Ovary (tissue), 9 donors: Measurements from ENCODE around the gene EHMT1. TPM values are rescaled to one million over a fixed set of nuclear protein-coding genes. Genes with fewer than 3 reads are reported as not detected.
"Not testable (repeated sequence)": the region's sequence is repeated elsewhere in the genome, so short reads cannot be mapped to it uniquely, and the experiment has no call there.

ENCODE experiments used
- DNase-seq, 5 donors: peaks; one replicate each; pipeline ENCODE4 v3.0.0-alpha.2; 2019 to 2020
- H3K27ac ChIP-seq, 2 donors: fragments of 200-600 bp; one replicate each; pipeline versions ENCODE4 v1.5.1 to v1.8.0; 2019 to 2022
- H3K27me3 ChIP-seq: fragments of 200-600 bp; one replicate; pipeline ENCODE4 v1.8.0; 2022
- H3K36me3 ChIP-seq: fragments of 200-600 bp; sonication (generic); one replicate; pipeline ENCODE4 v1.5.1; 2019
- H3K4me1 ChIP-seq: one replicate; pipeline ENCODE4 v1.8.1; 2013; ENCODE audit warnings: mild to moderate bottlenecking, moderate library complexity; ENCODE audit not compliant: insufficient read depth
- H3K4me3 ChIP-seq: fragments of 200-600 bp; sonication (generic); one replicate; pipeline ENCODE4 v1.5.1; 2017
- H3K9me3 ChIP-seq, 2 donors: fragments of 200-600 bp in 1 of 2; sonication (generic) in 1 of 2; one replicate each; pipeline versions ENCODE4 v1.5.1 to v1.8.1; 2013 to 2019; ENCODE audit warnings: mild to moderate bottlenecking in 1 of 2, moderate library complexity in 1 of 2
- CTCF ChIP-seq, 3 donors: fragments of 450-650 bp in 2 of 3; fragments of 200-600 bp in 1 of 3; IDR thresholded peaks; one replicate each; pipeline versions ENCODE4 v1.5.1 to v1.8.0; 2016 to 2022; ENCODE audit warnings: antibody characterized with exemption in 3 of 3, mild to moderate bottlenecking in 1 of 3
- EP300 ChIP-seq: sonication (generic); formaldehyde crosslinking; IDR thresholded peaks from one replicate; pipeline ENCODE4 v1.6.1; 2017; ENCODE audit warnings: antibody characterized with exemption
- POLR2A ChIP-seq: fragments of 450-650 bp; IDR thresholded peaks from one replicate; pipeline ENCODE4 v1.6.1; 2017; ENCODE audit warnings: antibody characterized with exemption, mild to moderate bottlenecking, moderate library complexity
- WGBS, 3 donors: extraction: QIAGEN DNeasy Blood & Tissue Kit in 1 of 3; methylation state at CpG; one replicate each; pipeline versions ENCODE4 v1.1.5 to v1.1.7; 2013 to 2017; 5-methylcytosine and 5-hydroxymethylcytosine counted together
- intact Hi-C, 4 donors: fragments of 100-400 bp; cut with DNase I; formaldehyde crosslinking; loops; one replicate each; pipeline versions ENCODE4 v1.11.0 to v1.15.1; 2022 to 2023
- polyA plus RNA-seq, 2 donors: library from polyadenylated mRNA; stranded (reverse); fragments of 200-250 nt in 1 of 2; fragments of 350-450 nt in 1 of 2; fragmentation: Illumina TruSeq in 1 of 2; extraction: RNeasy Lipid Tissue Mini Kit (QIAGEN cat#74804) in 1 of 2; gene quantifications; one replicate each; pipeline ENCODE4 v1.2.3, GENCODE V29; 2013 to 2014
- total RNA-seq, 7 donors: library from RNA; depleted of rRNA in 2 of 7; stranded (reverse); fragments of >200 nt in 2 of 7; fragmentation: NEBNext Ultra II Directional in 3 of 7; extraction: Animal tissue kit (Norgen Biotek cat#: 25700) in 3 of 7; gene quantifications; one replicate each; pipeline versions ENCODE4 v1.1.0 to v1.2.4, GENCODE V29; 2016 to 2023
- donor health status: DM: no; HTN: no; CAD: no; lungs with moderate emphysema.
- donor health status: DM: no; HTN: no; CAD: no.
- donor health status: Bipolar disorder and iron deficiency.
- donor health status: DM: yes; HTN: yes; CAD: no.
- donor health status: DM: no; HTN: no; CAD: no.
- donor health status: DM: yes; HTN: yes; CAD: no.

Gene EHMT1
- total and polyA plus RNA-seq, 9 donors: 40.8 to 98.5 (median 77.9) TPM

DNA sequence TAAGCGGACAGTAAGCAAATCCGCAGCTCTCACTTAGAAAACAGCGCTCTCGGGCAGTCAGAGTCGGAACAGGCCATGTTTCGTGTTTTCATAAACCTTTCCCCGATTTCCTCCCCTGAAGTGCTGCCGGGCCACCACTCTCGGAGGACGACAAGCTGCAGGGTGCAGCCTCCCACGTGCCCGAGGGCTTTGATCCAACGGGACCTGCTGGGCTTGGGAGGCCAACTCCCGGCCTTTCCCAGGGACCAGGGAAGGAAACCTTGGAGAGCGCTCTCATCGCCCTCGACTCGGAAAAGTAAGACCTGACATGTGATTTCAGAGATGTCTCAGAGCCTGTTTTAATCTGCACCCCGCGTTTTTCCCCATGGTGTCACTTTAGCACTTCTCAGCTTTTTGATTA is 159.0 kb downstream of the EHMT1 start:
- TF ChIP-seq CTCF (IDR thresholded peaks at IDR 0.05): no peak
- TF ChIP-seq POLR2A: no peak
- TF ChIP-seq EP300: no peak
- intact Hi-C loops: no loop called here
- no peak overlapping the region for H3K4me3 ChIP-seq
- no peaks in the 10 kb centered on the region for H3K36me3 ChIP-seq
- no peak overlapping the region for H3K27ac ChIP-seq
- H3K9me3 ChIP-seq: no peaks in the 10 kb centered on the region
- 86 to 90% (median 86%) methylated on average over 20 of the region's 20 CpGs for WGBS, 3 donors
- no peak for DNase-seq
- no peaks in the 10 kb centered on the region for H3K27me3 ChIP-seq
- H3K4me1 ChIP-seq: no peaks in the 10 kb centered on the region

- Histone ChIP-seq H3K4me3 (no peak overlapping the region), H3K36me3 (no peaks in the 10 kb centered on the region), H3K9me3 (no peaks in the 10 kb centered on the region), H3K27ac (no peak overlapping the region), H3K4me1 (no peaks in the 10 kb centered on the region), H3K27me3 (no peaks in the 10 kb centered on the region)
- intact Hi-C loops: no loop called here
- TF ChIP-seq EP300: no peak
- TF ChIP-seq CTCF (IDR thresholded peaks at IDR 0.05): no peak
- no peak for TF ChIP-seq POLR2A
- WGBS, 3 donors: 90 to 93% (median 92%) methylated on average over 11 of the region's 11 CpGs
- no peak for DNase-seq
Observed at GRCh38 chr9:137778336-137778735, 159.5 kb downstream of the EHMT1 start.

GRCh38 chr9:137778914-137779313 is 160.1 kb downstream of the EHMT1 start:
- no peak overlapping the region for H3K4me3 ChIP-seq
- no peaks in the 10 kb centered on the region for H3K27me3 ChIP-seq
- 80 to 92% (median 92%) methylated on average over 10 of the region's 10 CpGs for WGBS, 3 donors
- no peak for DNase-seq
- no peaks in the 10 kb centered on the region for H3K36me3 ChIP-seq
- no peaks in the 10 kb centered on the region for H3K4me1 ChIP-seq
- intact Hi-C loops: no loop called here
- no peak overlapping the region for H3K27ac ChIP-seq
- no peak for TF ChIP-seq CTCF (IDR thresholded peaks at IDR 0.05)
- TF ChIP-seq EP300: no peak
- TF ChIP-seq POLR2A: no peak
- no peaks in the 10 kb centered on the region for H3K9me3 ChIP-seq

- H3K36me3 ChIP-seq, H3K27me3 ChIP-seq, H3K9me3 ChIP-seq, H3K4me1 ChIP-seq, H3K4me3 ChIP-seq, H3K27ac ChIP-seq, intact Hi-C loops, DNase-seq: not testable (repeated sequence)
- 96 to 97% (median 96%) methylated on average over 19 of the region's 19 CpGs for WGBS, 3 donors
Observed at GRCh38 chr9:137780031-137780430, 161.2 kb downstream of the EHMT1 start.

DNA sequence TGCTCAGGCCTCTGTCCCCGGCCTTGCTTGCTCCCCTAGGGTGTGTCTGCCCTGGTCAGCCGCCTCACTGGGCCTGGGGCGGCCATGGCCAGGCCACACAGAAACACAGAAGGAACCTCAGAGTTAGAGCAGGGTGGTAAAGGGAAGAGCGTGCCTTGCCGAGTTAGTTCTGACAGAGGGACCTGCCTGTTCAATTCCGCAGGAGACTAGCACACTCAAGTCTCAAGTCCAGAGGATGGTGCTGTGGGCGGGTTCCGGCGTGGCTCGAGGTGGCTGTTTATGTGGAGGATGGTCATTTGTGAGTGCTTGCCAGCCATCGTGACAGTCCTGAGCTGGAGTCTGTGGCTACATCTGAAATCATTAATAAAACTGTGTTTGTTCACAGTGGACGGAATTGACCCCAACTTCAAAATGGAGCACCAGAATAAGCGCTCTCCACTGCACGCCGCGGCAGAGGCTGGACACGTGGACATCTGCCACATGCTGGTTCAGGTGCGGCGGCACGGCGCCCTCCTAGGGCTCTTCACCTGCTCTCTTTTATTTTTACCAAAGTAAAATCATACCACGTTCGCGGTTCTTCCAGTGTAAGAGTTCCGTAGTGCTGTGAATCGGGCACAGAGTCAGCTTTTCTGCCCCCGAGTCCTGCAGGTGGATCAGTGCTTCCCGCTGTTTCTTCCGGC is 163.2 kb downstream of the EHMT1 start:
- Histone ChIP-seq H3K27me3 (no peaks in the 10 kb centered on the region), H3K9me3 (no peaks in the 10 kb centered on the region), H3K27ac (no peak overlapping the region), H3K4me1 (no peaks in the 10 kb centered on the region), H3K36me3 (no peaks in the 10 kb centered on the region), H3K4me3 (no peak overlapping the region)
- intact Hi-C loops: no loop called here
- TF ChIP-seq EP300 (no peak), POLR2A (no peak), CTCF (IDR thresholded peaks at IDR 0.05) (no peak)
- WGBS, 3 donors: 93 to 94% (median 94%) methylated on average over 29 of the region's 29 CpGs
- no peak for DNase-seq
